ENCODE measurements around the gene PAK6. TPM values are rescaled to one million over a fixed set of nuclear protein-coding genes. Genes with fewer than 3 reads are reported as not detected.

PAK6 gene
- total and polyA plus RNA-seq, 4 donors = 0.05 to 0.17 (median 0.10) TPM

GRCh38 chr15:40293905-40294895 lies 55.3 kb downstream of the PAK6 start:
- peaks cover under 1 to 10% (median 6%) of the 10 kb centered on the region in 4 donors for H3K4me1 ChIP-seq (ENCODE audit: control insufficient read depth in 4 of 4, insufficient read depth in 4 of 4, low read length in 3 of 4)
- H3K36me3 ChIP-seq (ENCODE audit: control insufficient read depth in 4 of 4, insufficient read depth in 3 of 4, low read depth in 1 of 4, low read length in 3 of 4) = peaks cover 0 to 2% (median 0%) of the 10 kb centered on the region in 4 donors
- H3K27me3 ChIP-seq (ENCODE audit: control insufficient read depth in 4 of 4, insufficient read depth in 4 of 4, low read length in 3 of 4) = no peaks in the 10 kb centered on the region
- no peaks in the 10 kb centered on the region for H3K9me3 ChIP-seq (ENCODE audit: control insufficient read depth in 4 of 4, low read length in 3 of 4)
- no peak overlapping the region for H3K4me3 ChIP-seq (ENCODE audit: low read depth in 1 of 3, low read length in 3 of 3)
- WGBS = 89% methylated on average over 20 of the region's 20 CpGs
- no peak overlapping the region for H3K9ac ChIP-seq (ENCODE audit: low read depth in 1 of 2, low read length in 2 of 2)
- TF ChIP-seq NR2F2 (IDR thresholded peaks at IDR 0.05) (no peak), MAX (IDR thresholded peaks at IDR 0.05) (no peak), EGR1 (IDR thresholded peaks at IDR 0.05; ENCODE audit: low read depth in 2 of 2) (no peak)
- no peak for DNase-seq (ENCODE audit: low spot score)
- no peak overlapping the region for H3K27ac ChIP-seq (ENCODE audit: low read depth in 1 of 2, low read length in 2 of 2)

- 88% methylated on average over 1 of the region's 1 CpG for WGBS
- no peak overlapping the region for H3K4me3 ChIP-seq (ENCODE audit: low read depth in 1 of 3, low read length in 3 of 3)
- DNase-seq (ENCODE audit: low spot score) = no peak
- no peak for TF ChIP-seq FOXA2 (IDR thresholded peaks at IDR 0.05)
- TF ChIP-seq TAF1 (conservative IDR thresholded peaks at IDR 0.05) = no peak
- no peak for TF ChIP-seq ZBTB33 (IDR thresholded peaks at IDR 0.05)
- H3K4me1 ChIP-seq (ENCODE audit: control insufficient read depth in 4 of 4, insufficient read depth in 4 of 4, low read length in 3 of 4) = peaks cover 0 to 6% (median 3%) of the 10 kb centered on the region in 4 donors
- H3K9me3 ChIP-seq (ENCODE audit: control insufficient read depth in 4 of 4, low read length in 3 of 4) = peaks cover 0 to 1% (median 0%) of the 10 kb centered on the region in 4 donors
- H3K27me3 ChIP-seq (ENCODE audit: control insufficient read depth in 4 of 4, insufficient read depth in 4 of 4, low read length in 3 of 4) = no peaks in the 10 kb centered on the region
- H3K27ac ChIP-seq (ENCODE audit: low read depth in 1 of 2, low read length in 2 of 2) = no peak overlapping the region
- no peak overlapping the region for H3K9ac ChIP-seq (ENCODE audit: low read depth in 1 of 2, low read length in 2 of 2)
- H3K36me3 ChIP-seq (ENCODE audit: control insufficient read depth in 4 of 4, insufficient read depth in 3 of 4, low read depth in 1 of 4, low read length in 3 of 4) = peaks cover 0 to 2% (median 0%) of the 10 kb centered on the region in 4 donors
These were observed 56.4 kb downstream of the PAK6 start for GRCh38 chr15:40295297-40295696.

GRCh38 chr15:40295877-40296560 lies 57.2 kb downstream of the PAK6 start:
- 79% methylated on average over 12 of the region's 12 CpGs for WGBS
- Histone ChIP-seq H3K36me3 (ENCODE audit: control insufficient read depth in 4 of 4, insufficient read depth in 3 of 4, low read depth in 1 of 4, low read length in 3 of 4) (peaks cover 0 to 2% (median 0%) of the 10 kb centered on the region in 4 donors), H3K4me1 (ENCODE audit: control insufficient read depth in 4 of 4, insufficient read depth in 4 of 4, low read length in 3 of 4) (peaks cover 0 to 4% (median 2%) of the 10 kb centered on the region in 4 donors), H3K27ac (ENCODE audit: low read depth in 1 of 2, low read length in 2 of 2) (no peak overlapping the region), H3K4me3 (ENCODE audit: low read depth in 1 of 3, low read length in 3 of 3) (no peak overlapping the region), H3K9ac (ENCODE audit: low read depth in 1 of 2, low read length in 2 of 2) (no peak overlapping the region), H3K27me3 (ENCODE audit: control insufficient read depth in 4 of 4, insufficient read depth in 4 of 4, low read length in 3 of 4) (no peaks in the 10 kb centered on the region), H3K9me3 (ENCODE audit: control insufficient read depth in 4 of 4, low read length in 3 of 4) (peaks cover 0 to 4% (median 0%) of the 10 kb centered on the region in 4 donors)
- no peak for TF ChIP-seq FOXA1 (IDR thresholded peaks at IDR 0.05)
- TF ChIP-seq FOXA2 (IDR thresholded peaks at IDR 0.05) = no peak
- no peak for TF ChIP-seq HNF4A (conservative IDR thresholded peaks at IDR 0.05)
- TF ChIP-seq EGR1 (IDR thresholded peaks at IDR 0.05; ENCODE audit: low read depth in 2 of 2) = no peak
- TF ChIP-seq YY1 (IDR thresholded peaks at IDR 0.05) = no peak
- TF ChIP-seq TAF1 (conservative IDR thresholded peaks at IDR 0.05) = no peak
- no peak for TF ChIP-seq SP1 (IDR thresholded peaks at IDR 0.05)
- no peak for TF ChIP-seq NR2F2 (IDR thresholded peaks at IDR 0.05)
- TF ChIP-seq ZBTB33 (IDR thresholded peaks at IDR 0.05) = no peak
- no peak for DNase-seq (ENCODE audit: low spot score)

Measured in liver (tissue), 9 donors.